Heart left ventricle (tissue), 16 donors: ENCODE measurements around the gene CCDC200. TPM values are rescaled to one million over a fixed set of nuclear protein-coding genes. Genes with fewer than 3 reads are reported as not detected.
"Not testable (repeated sequence)": the region's sequence is repeated elsewhere in the genome, so short reads cannot be mapped to it uniquely, and the experiment has no call there.

ENCODE experiments used
- ATAC-seq, 4 donors: fragments of 200-7000 bp; cut with Tn5 transposase; one replicate each; pipeline ENCODE4 v1.9.1; 2020 to 2022; ENCODE audit warnings: moderate library complexity in 4 of 4, mild to moderate bottlenecking in 3 of 4, moderate number of reproducible peaks in 1 of 4
- DNase-seq, 5 donors: peaks; one replicate each; pipeline ENCODE4 v3.0.0-alpha.2; 2020
- H3K27ac ChIP-seq, 12 donors: fragments of 200-600 bp; sonication (generic) in 4 of 12; one replicate each; pipeline versions ENCODE4 v1.5.0 to v1.8.0; 2016 to 2022; ENCODE audit warnings: mild to moderate bottlenecking in 2 of 12
- H3K27me3 ChIP-seq, 9 donors: fragments of 200-600 bp; sonication (generic) in 2 of 9; one replicate each; pipeline versions ENCODE4 v1.5.1 to v1.8.0; 2016 to 2022; ENCODE audit warnings: mild to moderate bottlenecking in 3 of 9
- H3K36me3 ChIP-seq, 9 donors: fragments of 200-600 bp; sonication (generic) in 2 of 9; one replicate each; pipeline versions ENCODE4 v1.5.0 to v1.8.0; 2018 to 2022; ENCODE audit warnings: mild to moderate bottlenecking in 2 of 9
- H3K4me1 ChIP-seq, 12 donors: fragments of 200-600 bp; sonication (generic) in 4 of 12; one replicate each; pipeline versions ENCODE4 v1.5.0 to v1.8.0; 2016 to 2022; ENCODE audit warnings: mild to moderate bottlenecking in 3 of 12
- H3K4me3 ChIP-seq, 12 donors: fragments of 200-600 bp; sonication (generic) in 4 of 12; one replicate each; pipeline versions ENCODE4 v1.5.0 to v1.8.0; 2017 to 2022; ENCODE audit warnings: mild to moderate bottlenecking in 9 of 12, moderate library complexity in 4 of 12
- H3K9me3 ChIP-seq, 12 donors: fragments of 200-600 bp; sonication (generic) in 4 of 12; one replicate each; pipeline versions ENCODE4 v1.5.0 to v1.8.0; 2016 to 2022; ENCODE audit warnings: mild to moderate bottlenecking in 1 of 12
- POLR2A ChIP-seq, 2 donors: fragments of 450-650 bp; IDR thresholded peaks; one replicate each; pipeline ENCODE4 v1.6.1; 2017; ENCODE audit warnings: antibody characterized with exemption in 2 of 2, mild to moderate bottlenecking in 2 of 2, moderate library complexity in 2 of 2
- WGBS, 4 donors: extraction: QIAGEN DNeasy Blood & Tissue Kit in 2 of 4; methylation state at CpG; one replicate each; pipeline versions ENCODE4 v1.1.5 to v1.1.7; 2013 to 2018; 5-methylcytosine and 5-hydroxymethylcytosine counted together
- intact Hi-C, 10 donors: fragments of 100-400 bp; cut with DNase I; formaldehyde crosslinking; loops; one replicate each; pipeline versions ENCODE4 v1.11.1 to v1.14.2; 2022
- polyA plus RNA-seq, 2 donors: library from polyadenylated mRNA; stranded (reverse); fragments of 200-250 nt; gene quantifications; one replicate each; pipeline ENCODE4 v1.2.3, GENCODE V29; 2013
- total RNA-seq, 9 donors: library from RNA; depleted of rRNA in 2 of 9; stranded (reverse); fragments of >200 nt in 2 of 9; fragmentation: NEBNext Ultra II Directional in 3 of 9; extraction: Animal tissue kit (Norgen Biotek cat#: 25700) in 3 of 9; gene quantifications; one replicate each; pipeline versions ENCODE4 v1.1.0 to v1.2.4, GENCODE V29; 2016 to 2023
- TF ChIP-seq, protein P1 (sequence below), 12 donors: fragments of 200-600 bp; sonication (generic) in 4 of 12; IDR thresholded peaks; one replicate each; pipeline versions ENCODE4 v1.5.0 to v1.8.0; 2018 to 2022; ENCODE audit warnings: antibody characterized with exemption in 12 of 12, mild to moderate bottlenecking in 5 of 12
- donor health status: ischemic (EF 13 %, LVEDD 7.1; RV severe dilation, severe dysfunction).
- donor health status: healthy with polysubstance abuse.
- donor health status: DM: no; HTN: yes; CAD: no.
- donor health status: DM: no; HTN: no; CAD: no.
- donor health status: ischemic (EF 25% LVEDD 6.9; RV normal size, moderate dysfunction).
- donor health status: ischemic (EF 25% LVEDD 5.7; RV mildly dilated, moderate dysfunction).
- donor health status: healthy.
- donor health status: DM: yes; HTN: yes; CAD: no.
- donor health status: ischemic (EF 35%, LVEDD 5.7; RV mildly dilated, moderate dysfunction).
- donor health status: nonischemic (EF 11% LVEDD 7.7; RV severe dilation, severe dysfunction).
- donor health status: DM: yes; HTN: yes; CAD: no.
- donor health status: PGD.
- donor health status: ischemic (EF 29% LVEDD 5.4; RV normal size, mild dysfunction).
- donor health status: nonischemic (EF 23%, LVEDD 6.1; RV moderate dilation, normal function).

The CCDC200 gene
- total and polyA plus RNA-seq, 11 donors: not detected

DNA sequence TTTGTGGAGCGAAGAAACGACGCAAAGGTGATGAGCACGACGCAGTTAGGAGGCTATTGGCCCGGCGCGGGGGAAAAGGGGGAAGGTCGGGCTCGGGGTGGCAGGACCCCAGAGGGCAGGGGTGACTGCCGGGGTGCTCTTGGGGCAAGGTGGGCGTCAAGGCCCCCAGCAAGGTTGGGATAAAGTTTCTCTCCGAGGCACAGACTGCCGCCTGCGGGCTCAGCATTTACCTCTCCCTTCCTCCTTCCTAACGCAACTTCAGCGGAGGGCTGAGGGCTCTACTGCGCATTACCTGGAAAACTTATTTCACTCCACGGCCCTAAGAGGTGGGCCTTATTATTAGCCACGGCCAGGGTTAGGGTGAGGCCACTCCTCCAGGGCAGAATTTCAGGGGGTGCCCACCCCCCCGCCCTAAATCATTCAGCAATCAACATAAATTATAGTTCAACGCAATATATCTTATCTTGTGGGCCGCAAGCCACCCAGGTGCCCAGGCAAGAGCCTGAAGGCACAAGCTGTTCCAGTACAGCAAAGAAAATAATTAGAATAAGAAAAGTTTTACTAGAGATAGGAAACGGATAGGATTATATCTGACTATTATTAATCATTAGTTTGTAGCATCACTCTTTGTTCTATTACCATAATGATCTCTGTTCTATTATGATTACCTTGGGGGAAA is 3.7 kb upstream of the CCDC200 start:
- H3K27me3 ChIP-seq, ATAC-seq, H3K9me3 ChIP-seq, H3K36me3 ChIP-seq, H3K4me1 ChIP-seq, intact Hi-C loops: not testable (repeated sequence)
- 75 to 76% (median 76%) methylated on average over 16 to 21 of the region's 24 CpGs for WGBS, 4 donors
- peak in 3 of 5 donors; percentile 26 to 63 (median 45) for DNase-seq
- Histone ChIP-seq H3K27ac (peak overlapping the region in 4 of 12 donors; percentile 8 to 68 (median 38)), H3K4me3 (peak overlapping the region in 3 of 12 donors; percentile 0 to 24 (median 6))

DNA sequence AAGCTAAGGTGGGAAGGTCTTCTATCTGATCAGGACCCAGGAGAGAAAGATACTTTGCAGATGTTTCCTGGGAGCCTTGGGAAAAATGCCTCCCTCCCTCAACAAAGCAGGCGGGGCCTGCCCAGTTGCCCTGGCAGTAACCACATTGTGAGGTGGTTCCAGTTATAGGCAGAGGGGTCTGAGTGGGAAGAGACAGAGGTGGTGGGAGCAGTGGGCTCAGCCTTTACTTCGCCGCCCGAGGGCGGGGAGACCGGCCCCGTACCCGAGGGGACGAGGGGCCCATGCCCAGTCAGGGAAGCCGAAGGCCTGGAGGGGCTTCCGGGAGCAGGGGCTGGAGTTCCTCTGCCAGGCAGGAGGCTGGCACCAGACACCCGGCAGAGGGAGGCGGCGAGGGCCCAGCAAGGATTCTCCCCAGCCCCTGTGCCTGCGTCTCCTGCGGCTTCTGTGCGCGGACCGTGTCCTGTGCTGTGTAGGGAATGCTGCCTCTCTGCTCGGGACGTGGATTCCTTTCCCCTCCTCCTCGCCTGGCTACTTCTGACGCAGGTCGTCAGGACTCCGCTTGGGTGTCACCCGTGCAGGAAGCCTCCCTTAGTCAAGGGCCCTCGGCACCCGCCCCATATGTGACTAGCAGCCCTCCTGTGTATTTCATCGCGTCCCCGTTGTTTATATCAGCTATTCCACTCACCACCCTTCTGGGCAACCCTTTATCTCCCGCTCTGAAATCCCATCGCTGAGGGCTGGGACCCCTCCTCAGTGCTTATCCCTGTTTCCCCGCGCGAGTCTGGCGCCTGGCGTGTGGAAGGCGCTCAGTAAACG is 3.0 kb upstream of the CCDC200 start:
- intact Hi-C loops, H3K27me3 ChIP-seq, H3K36me3 ChIP-seq, H3K4me1 ChIP-seq, DNase-seq, H3K9me3 ChIP-seq: not testable (repeated sequence)
- peak overlapping the region in 4 of 12 donors; percentile 8 to 68 (median 38) for H3K27ac ChIP-seq
- ATAC-seq: peak in 3 of 4 donors; percentile 38 to 55 (median 47)
- 60 to 82% (median 74%) methylated on average over 18 to 26 of the region's 40 CpGs for WGBS, 4 donors
- H3K4me3 ChIP-seq: peak overlapping the region in 5 of 12 donors; percentile 0 to 38 (median 24)

DNA sequence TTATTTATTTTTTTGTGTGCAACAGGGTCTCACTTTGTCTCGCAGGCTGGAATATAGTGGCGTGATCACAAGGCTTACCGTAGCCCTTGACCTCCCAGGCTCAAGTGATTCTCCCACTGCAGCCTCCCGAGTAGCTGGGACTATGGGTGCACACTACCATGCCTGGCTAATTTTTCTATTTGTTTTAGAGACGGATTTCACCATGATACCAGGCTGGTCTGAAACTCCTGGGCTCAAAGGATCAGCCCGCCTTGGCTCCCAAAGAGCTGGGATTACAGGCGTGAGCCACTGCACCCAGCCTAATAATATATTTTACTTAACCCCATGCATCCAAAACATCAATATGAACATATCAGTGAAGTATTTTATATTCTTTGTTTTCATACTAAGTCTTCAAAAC is 2.0 kb downstream of the CCDC200 start:
- Histone ChIP-seq H3K9me3 (no peaks in the 10 kb centered on the region), H3K27ac (no peak overlapping the region), H3K4me3 (no peak overlapping the region), H3K36me3 (peaks cover 0 to 42% (median 7%) of the 10 kb centered on the region in 9 donors), H3K4me1 (no peaks in the 10 kb centered on the region), H3K27me3 (no peaks in the 10 kb centered on the region)
- ATAC-seq: no peak
- 93 to 98% (median 96%) methylated on average over 7 of the region's 7 CpGs for WGBS, 4 donors
- intact Hi-C loops: loop anchor here in 1 of 10 donors (10.0 kb wide), 1 partner anchor 98 kb away; no protein-coding TSS in a partner anchor
- peak in 1 of 5 donors; percentile 4 for DNase-seq
- TF ChIP-seq POLR2A (IDR thresholded peaks at IDR 0.05): no peak

DNA sequence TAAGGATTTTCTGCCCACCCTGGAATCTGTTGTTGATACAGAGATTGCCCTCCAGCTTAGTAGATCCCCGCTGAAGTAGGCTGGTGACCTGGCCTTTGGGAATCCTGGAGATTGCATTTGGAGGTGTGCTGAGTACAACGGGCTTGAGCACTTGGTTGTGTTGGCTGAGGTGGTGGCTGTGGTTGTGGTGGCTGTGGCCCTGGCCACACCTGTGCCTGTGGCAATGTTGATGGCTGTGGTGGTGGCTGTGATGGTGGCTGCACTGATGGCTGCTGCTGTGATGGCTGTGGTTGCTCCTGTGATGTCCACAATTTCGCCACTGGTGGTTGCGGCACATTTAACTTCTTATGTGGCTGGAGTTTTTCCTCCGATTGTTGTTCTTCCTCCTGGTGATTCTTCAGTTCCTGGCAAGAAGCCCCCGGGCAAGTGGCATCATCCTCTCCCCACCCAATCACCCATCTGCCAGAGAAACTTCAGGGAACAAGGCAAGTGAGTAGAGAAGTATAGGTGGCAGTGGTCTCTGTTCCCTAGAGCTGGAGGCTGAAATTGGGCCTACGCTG is 4.2 kb downstream of the CCDC200 start:
- TF ChIP-seq, protein P1, sequence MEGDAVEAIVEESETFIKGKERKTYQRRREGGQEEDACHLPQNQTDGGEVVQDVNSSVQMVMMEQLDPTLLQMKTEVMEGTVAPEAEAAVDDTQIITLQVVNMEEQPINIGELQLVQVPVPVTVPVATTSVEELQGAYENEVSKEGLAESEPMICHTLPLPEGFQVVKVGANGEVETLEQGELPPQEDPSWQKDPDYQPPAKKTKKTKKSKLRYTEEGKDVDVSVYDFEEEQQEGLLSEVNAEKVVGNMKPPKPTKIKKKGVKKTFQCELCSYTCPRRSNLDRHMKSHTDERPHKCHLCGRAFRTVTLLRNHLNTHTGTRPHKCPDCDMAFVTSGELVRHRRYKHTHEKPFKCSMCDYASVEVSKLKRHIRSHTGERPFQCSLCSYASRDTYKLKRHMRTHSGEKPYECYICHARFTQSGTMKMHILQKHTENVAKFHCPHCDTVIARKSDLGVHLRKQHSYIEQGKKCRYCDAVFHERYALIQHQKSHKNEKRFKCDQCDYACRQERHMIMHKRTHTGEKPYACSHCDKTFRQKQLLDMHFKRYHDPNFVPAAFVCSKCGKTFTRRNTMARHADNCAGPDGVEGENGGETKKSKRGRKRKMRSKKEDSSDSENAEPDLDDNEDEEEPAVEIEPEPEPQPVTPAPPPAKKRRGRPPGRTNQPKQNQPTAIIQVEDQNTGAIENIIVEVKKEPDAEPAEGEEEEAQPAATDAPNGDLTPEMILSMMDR (IDR thresholded peaks at IDR 0.05): no peak
- TF ChIP-seq POLR2A (IDR thresholded peaks at IDR 0.05): no peak
- Histone ChIP-seq H3K27ac (no peak overlapping the region), H3K4me3 (no peak overlapping the region), H3K9me3 (no peaks in the 10 kb centered on the region), H3K4me1 (no peaks in the 10 kb centered on the region), H3K36me3 (peaks cover 0 to 52% (median 7%) of the 10 kb centered on the region in 9 donors), H3K27me3 (no peaks in the 10 kb centered on the region)
- WGBS, 4 donors: 93 to 96% (median 94%) methylated on average over 5 to 7 of the region's 7 CpGs
- intact Hi-C loops: loop anchor here in 1 of 10 donors (10.0 kb wide), 1 partner anchor 101 kb away; no protein-coding TSS in a partner anchor
- peak in 1 of 5 donors; percentile 8 for DNase-seq
- no peak for ATAC-seq

DNA sequence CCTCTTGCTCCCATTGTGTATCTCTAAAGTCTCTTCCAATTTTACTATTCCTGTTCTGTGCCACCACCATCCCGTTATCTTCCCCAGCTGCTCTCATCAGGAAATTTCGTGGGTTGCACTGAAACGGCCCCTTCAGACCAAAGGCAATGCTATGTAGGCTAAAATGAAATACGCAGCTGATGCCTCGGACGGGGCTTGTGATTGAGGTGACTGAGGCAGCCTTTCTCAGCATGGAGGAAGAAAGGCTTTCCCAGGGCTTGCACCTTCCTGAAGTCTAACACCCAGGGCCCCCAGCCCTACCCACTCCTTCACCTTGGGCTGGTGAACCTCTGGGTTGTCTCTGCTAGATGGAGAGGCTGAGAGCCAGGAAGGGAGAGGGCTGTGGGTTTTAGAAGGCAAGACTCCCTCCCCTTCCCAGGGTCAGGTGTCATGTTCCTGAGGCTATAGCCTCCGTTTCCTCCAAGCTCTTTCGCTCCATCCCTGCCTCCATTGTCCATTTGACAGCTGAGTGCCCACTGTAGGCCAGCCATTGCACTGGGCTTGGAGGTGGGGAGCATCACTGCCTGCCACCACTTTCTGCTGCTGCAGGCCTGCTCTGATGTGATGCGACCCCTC is 7.8 kb downstream of the CCDC200 start:
- H3K4me3 ChIP-seq: no peak overlapping the region
- H3K9me3 ChIP-seq: no peaks in the 10 kb centered on the region
- TF ChIP-seq, protein P1 (IDR thresholded peaks at IDR 0.05): no peak
- TF ChIP-seq POLR2A (IDR thresholded peaks at IDR 0.05): no peak
- no peaks in the 10 kb centered on the region for H3K27me3 ChIP-seq
- intact Hi-C loops: loop anchor here in 1 of 10 donors (10.0 kb wide), 1 partner anchor 104 kb away; no protein-coding TSS in a partner anchor
- 86 to 90% (median 87%) methylated on average over 9 of the region's 9 CpGs for WGBS, 4 donors
- peaks cover 0 to 72% (median 27%) of the 10 kb centered on the region in 9 donors for H3K36me3 ChIP-seq
- no peaks in the 10 kb centered on the region for H3K4me1 ChIP-seq
- DNase-seq (peak in 1 of 5 donors; percentile 11), ATAC-seq (no peak)
- H3K27ac ChIP-seq: no peak overlapping the region
